ENCODE data around the gene STRN3. TPM values are rescaled to one million over a fixed set of nuclear protein-coding genes. Genes with fewer than 3 reads are reported as not detected.

Gene STRN3
- total RNA-seq, 1 donor from 2014 or later = 30.5 TPM

DNA sequence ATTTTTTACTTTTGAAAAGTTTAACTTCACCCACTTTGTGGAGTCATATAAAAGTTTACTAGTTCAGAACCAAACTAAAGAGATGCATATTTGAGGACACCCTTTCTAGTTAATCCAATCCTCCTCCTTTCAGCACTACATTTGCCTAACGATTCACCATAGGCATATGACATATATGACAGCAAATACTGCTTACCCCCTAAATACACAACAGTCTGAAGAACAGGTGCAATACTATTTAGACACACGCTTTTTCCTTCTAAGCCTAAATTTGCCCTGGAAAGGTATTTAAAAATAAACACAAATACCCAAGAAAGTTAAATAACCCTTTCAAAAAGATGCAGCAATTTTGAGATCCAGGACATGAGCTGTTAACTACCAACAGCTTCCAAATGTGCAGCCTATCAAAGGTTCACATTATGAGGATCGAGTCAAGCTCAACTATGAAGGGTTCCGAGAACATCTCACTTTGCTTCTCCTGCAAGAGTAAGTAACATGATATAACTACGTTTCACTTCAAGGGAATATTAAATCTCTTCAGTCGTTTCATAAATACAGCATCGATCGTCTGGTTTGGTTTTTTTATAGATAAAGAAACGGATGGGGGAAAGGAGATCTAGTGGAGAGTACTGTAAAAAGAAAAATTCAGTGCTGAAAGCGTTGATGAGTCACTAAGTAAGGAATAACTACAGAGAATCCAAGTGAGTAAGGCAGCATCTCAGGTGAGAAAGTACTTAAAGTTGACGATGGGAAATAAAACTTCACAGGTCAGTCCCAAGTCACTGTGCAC lies 1.4 kb downstream of the STRN3 start:
- DNase-seq (ENCODE audit: low read depth) = no peak
- peak overlapping the region; percentile 99 for H3K4me3 ChIP-seq (ENCODE audit: low read depth, low read length)
- H3K36me3 ChIP-seq (ENCODE audit: control insufficient read depth, insufficient read depth, low read length) = no peaks in the 10 kb centered on the region
- no peaks in the 10 kb centered on the region for H3K27me3 ChIP-seq (ENCODE audit: control insufficient read depth, insufficient read depth, low read length)
- TF ChIP-seq, protein P1, sequence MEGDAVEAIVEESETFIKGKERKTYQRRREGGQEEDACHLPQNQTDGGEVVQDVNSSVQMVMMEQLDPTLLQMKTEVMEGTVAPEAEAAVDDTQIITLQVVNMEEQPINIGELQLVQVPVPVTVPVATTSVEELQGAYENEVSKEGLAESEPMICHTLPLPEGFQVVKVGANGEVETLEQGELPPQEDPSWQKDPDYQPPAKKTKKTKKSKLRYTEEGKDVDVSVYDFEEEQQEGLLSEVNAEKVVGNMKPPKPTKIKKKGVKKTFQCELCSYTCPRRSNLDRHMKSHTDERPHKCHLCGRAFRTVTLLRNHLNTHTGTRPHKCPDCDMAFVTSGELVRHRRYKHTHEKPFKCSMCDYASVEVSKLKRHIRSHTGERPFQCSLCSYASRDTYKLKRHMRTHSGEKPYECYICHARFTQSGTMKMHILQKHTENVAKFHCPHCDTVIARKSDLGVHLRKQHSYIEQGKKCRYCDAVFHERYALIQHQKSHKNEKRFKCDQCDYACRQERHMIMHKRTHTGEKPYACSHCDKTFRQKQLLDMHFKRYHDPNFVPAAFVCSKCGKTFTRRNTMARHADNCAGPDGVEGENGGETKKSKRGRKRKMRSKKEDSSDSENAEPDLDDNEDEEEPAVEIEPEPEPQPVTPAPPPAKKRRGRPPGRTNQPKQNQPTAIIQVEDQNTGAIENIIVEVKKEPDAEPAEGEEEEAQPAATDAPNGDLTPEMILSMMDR (IDR thresholded peaks at IDR 0.05; ENCODE audit: insufficient read depth, low read length, poor library complexity, severe bottlenecking) = no peak

DNA sequence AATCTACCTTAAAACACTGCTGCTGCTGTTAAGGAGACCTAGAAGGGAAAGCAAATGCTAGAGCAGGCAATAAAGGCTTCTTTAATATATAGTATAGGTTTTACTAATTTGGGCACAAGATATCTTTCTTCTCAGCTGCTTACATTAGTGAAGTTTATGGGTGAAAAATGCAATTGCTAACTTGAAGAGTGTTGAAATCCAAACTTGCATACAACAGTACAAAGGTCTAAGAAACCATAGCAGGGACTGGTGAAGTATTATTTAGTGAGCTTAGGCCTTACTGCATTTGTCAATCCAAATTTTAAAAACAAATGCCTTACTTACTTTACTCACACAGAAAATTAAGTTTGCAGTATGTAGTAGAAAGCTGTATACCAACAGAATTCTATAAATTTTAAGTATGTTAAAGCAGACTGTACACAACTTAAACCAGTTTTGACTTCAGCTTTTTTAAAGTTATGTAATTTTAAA lies 2.1 kb downstream of the STRN3 start:
- no peak for DNase-seq (ENCODE audit: low read depth)
- Histone ChIP-seq H3K27me3 (ENCODE audit: control insufficient read depth, insufficient read depth, low read length) (no peaks in the 10 kb centered on the region), H3K36me3 (ENCODE audit: control insufficient read depth, insufficient read depth, low read length) (no peaks in the 10 kb centered on the region), H3K4me3 (ENCODE audit: low read depth, low read length) (peak overlapping the region; percentile 99)
- TF ChIP-seq, protein P1 (IDR thresholded peaks at IDR 0.05; ENCODE audit: insufficient read depth, low read length, poor library complexity, severe bottlenecking) = no peak

DNA sequence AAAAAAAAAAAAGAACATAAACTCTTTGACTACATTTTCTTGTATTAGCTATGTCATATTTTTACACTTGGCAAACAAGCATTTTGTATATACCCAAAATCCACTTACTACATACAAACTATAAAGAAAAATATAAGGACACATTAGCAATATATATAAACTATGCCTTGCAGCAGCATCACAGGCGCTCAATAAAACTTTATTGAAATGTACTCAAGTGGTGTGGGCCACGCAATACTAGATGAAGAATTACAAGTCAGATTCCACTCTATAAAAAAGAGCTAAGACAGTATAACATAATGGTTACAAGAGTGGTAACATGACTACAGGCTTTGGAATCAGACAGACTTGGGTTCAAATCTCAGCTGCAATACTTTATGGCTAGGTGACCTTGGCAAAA lies 3.8 kb downstream of the STRN3 start:
- H3K36me3 ChIP-seq (ENCODE audit: control insufficient read depth, insufficient read depth, low read length) = no peaks in the 10 kb centered on the region
- H3K27me3 ChIP-seq (ENCODE audit: control insufficient read depth, insufficient read depth, low read length) = no peaks in the 10 kb centered on the region
- TF ChIP-seq, protein P1 (IDR thresholded peaks at IDR 0.05; ENCODE audit: insufficient read depth, low read length, poor library complexity, severe bottlenecking) = no peak
- no peak for DNase-seq (ENCODE audit: low read depth)
- no peak overlapping the region for H3K4me3 ChIP-seq (ENCODE audit: low read depth, low read length)

DNA sequence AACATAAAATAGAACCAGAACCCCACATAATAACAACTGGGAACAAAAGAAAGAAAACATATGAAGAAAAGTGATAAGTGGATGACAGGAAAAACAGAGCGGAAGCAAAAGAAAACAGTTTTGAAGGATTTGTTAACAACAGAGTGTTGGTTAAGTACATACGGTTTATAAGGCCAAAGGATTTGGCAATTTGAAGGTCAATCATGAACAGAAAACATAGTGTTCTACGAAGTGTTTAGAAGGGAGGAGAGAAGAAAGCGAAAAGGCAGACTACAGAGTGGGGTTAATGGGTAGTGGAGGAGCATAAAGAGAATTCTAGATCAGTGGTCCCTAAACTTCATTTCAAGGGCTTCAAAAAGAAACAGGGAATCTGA lies 4.6 kb downstream of the STRN3 start:
- H3K36me3 ChIP-seq (ENCODE audit: control insufficient read depth, insufficient read depth, low read length) = no peaks in the 10 kb centered on the region
- DNase-seq (ENCODE audit: low read depth) = no peak
- TF ChIP-seq, protein P1 (IDR thresholded peaks at IDR 0.05; ENCODE audit: insufficient read depth, low read length, poor library complexity, severe bottlenecking) = no peak
- H3K4me3 ChIP-seq (ENCODE audit: low read depth, low read length) = no peak overlapping the region
- H3K27me3 ChIP-seq (ENCODE audit: control insufficient read depth, insufficient read depth, low read length) = no peaks in the 10 kb centered on the region

DNA sequence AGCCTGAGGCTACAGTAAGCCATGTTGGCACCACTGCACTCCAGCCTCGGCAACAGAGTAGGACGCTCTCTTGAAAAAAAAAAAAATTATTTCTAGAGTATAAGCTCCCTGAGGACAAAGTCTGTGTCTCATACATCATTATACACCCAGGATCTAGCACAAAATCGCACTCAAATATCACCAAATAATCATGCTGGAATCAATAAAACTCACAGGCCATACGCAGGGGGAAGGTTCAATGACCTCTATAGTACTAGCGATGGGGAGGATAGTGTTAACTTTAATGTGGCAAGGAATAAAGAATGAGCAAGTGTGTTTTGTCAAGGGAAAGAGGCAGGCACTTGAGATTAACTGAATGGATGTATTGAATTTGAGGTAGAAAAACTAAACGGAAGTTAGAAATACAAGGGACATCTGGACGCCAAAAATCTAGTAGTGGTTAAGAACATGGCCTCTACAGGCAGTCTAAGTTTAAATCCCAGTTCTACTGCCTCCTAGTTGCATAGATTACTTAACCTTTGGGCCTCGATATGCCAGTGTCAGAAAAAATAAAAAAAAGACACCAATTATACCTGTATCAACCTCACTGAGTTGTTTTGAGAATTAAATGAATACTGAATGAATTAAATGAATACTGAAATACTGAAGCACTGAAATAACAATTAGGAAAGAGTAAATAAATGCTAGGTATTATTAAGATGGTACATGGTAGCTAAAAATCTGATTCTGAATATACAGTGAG lies 5.2 kb downstream of the STRN3 start:
- TF ChIP-seq, protein P1 (IDR thresholded peaks at IDR 0.05; ENCODE audit: insufficient read depth, low read length, poor library complexity, severe bottlenecking) = no peak
- Histone ChIP-seq H3K36me3 (ENCODE audit: control insufficient read depth, insufficient read depth, low read length) (no peaks in the 10 kb centered on the region), H3K4me3 (ENCODE audit: low read depth, low read length) (no peak overlapping the region), H3K27me3 (ENCODE audit: control insufficient read depth, insufficient read depth, low read length) (no peaks in the 10 kb centered on the region)
- no peak for DNase-seq (ENCODE audit: low read depth)

All from kidney epithelial cell (primary cell).